Measurements from ENCODE around the gene C2CD3.
"Not testable (repeated sequence)": the region's sequence is repeated elsewhere in the genome, so short reads cannot be mapped to it uniquely, and the experiment has no call there.

The C2CD3 gene

DNA sequence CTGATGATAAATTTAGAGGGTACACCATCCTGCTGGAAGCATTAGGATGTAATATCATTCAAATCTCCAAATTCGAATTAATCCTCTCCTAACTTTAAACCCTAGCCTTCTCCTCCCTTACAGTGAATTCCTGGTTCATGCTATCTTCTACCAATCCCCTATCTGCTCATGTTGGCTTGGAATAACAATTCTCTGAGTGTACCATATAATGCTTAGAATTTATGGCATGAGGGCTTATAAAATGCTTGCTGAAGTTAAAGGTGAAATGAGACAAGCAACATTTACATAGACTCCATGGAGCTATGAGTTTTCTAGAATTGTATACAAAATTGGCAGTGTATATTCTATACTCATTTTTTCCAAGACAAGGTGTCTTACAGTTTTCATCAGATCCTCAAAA lies 79.3 kb downstream of the C2CD3 start:
- CTCF ChIA-PET = no interaction called here
- no peak for DNase-seq (ENCODE audit: low spot score)
- TF ChIP-seq CTCF (conservative IDR thresholded peaks at IDR 0.05; ENCODE audit: low read depth) = no peak
- H3K27ac ChIP-seq = no peak overlapping the region
- POLR2A ChIA-PET (ENCODE audit: low non-redundant PET) = no interaction called here

DNA sequence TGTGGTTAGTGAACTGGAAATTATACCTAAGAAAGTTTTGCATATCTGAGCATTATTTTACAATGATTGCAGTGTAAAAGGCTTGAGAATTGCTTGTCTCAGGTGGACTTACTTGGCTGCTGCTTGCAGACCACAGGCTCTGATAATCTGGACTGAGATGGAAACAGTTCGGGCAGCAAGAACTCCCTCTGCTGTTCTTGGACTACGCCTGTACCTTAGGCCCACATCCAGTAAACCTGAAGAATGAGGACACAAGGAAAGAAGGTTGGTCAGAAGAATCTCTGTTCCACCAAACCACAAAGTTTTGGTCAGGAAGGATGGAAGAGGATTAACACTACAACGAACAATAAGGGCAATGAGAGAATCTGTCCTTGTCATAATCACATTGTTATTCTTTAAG lies 80.1 kb downstream of the C2CD3 start:
- TF ChIP-seq CTCF (conservative IDR thresholded peaks at IDR 0.05; ENCODE audit: low read depth) = no peak
- DNase-seq (ENCODE audit: low spot score) = no peak
- POLR2A ChIA-PET (ENCODE audit: low non-redundant PET) = no interaction called here
- CTCF ChIA-PET = no interaction called here
- no peak overlapping the region for H3K27ac ChIP-seq

DNA sequence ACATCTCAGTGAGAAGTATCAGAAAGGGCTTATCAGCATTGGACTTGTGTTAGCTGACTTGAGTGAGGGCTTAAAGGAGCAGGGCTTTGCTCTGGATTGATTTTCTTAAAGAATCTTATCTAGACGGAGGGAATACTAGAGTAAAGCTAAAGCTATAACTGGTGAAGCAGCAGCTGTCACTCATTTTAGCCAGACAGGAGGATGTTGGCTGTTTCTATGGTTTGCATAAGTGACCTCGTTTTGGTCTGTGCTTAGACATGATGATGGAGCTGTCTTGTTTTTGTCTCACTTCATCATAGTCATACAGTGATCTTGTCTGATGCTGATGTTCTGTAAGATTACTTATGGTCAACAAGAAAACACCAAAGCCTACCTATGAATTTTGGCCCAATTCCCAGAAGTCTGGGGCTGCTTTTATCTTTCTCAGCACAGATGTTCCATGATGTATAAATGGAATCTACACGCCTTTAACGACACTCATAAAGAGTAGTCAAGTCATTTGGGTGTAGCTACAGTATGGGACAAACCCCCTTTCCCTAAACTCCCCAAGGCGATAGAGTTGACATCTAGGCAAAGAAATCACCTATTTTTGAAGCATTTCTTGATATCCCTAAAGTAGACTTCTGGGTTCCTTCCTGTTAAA lies 84.4 kb downstream of the C2CD3 start:
- H3K27ac ChIP-seq = no peak overlapping the region
- ChIA-PET POLR2A (ENCODE audit: low non-redundant PET) (no interaction called here), CTCF (interaction anchor here (0.9 kb wide), 1 partner anchor 123 kb away, joined by 4 read pairs; no protein-coding TSS in a partner anchor)
- no peak for TF ChIP-seq CTCF (conservative IDR thresholded peaks at IDR 0.05; ENCODE audit: low read depth)
- DNase-seq (ENCODE audit: low spot score) = no peak

- no peak for DNase-seq (ENCODE audit: low spot score)
- ChIA-PET POLR2A (ENCODE audit: low non-redundant PET) (no interaction called here), CTCF (interaction anchor here (0.9 kb wide), 1 partner anchor 122 kb away, joined by 4 read pairs; no protein-coding TSS in a partner anchor)
- no peak overlapping the region for H3K27ac ChIP-seq
- TF ChIP-seq CTCF (conservative IDR thresholded peaks at IDR 0.05; ENCODE audit: low read depth) = no peak
Observed at GRCh38 chr11:74085542-74085892, 85.3 kb downstream of the C2CD3 start.

DNA sequence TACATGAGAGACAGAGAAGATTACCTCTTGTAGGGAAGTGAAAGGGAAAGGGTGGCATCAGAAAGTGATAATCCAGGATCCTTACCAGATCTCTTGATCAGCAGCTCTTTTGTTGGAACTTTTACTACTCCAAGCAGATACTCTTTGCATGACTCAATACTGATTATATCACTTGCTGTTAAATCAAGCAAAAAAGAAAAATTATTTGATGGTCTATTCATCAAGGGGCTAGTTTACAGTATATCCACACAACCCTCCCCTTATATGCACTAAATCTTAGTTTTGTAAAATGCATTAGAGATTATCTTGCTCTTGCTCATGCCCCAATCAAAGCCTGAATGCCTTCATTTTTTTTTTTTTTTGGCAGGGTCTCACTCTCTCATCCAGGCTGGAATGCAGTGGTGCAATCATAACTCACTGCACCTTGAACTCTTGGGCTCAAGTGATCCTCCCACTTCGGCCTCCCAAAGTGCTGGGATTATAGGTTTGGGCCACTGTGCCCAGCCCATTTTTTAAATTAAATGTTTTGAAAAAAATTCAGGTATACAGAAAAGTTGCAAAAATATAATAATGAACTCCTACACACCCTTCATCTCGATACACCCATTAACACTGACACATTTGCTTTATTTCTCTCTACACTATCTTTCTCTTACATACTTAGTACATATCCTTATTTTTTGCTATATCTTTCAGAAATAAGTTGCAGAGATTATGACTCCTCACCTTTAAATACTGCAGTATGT lies 85.8 kb downstream of the C2CD3 start:
- H3K27ac ChIP-seq = no peak overlapping the region
- no peak for TF ChIP-seq CTCF (conservative IDR thresholded peaks at IDR 0.05; ENCODE audit: low read depth)
- ChIA-PET POLR2A (ENCODE audit: low non-redundant PET) (no interaction called here), CTCF (interaction anchor here (0.9 kb wide), 1 partner anchor 121 kb away, joined by 4 read pairs; no protein-coding TSS in a partner anchor)
- DNase-seq (ENCODE audit: low spot score) = no peak

DNA sequence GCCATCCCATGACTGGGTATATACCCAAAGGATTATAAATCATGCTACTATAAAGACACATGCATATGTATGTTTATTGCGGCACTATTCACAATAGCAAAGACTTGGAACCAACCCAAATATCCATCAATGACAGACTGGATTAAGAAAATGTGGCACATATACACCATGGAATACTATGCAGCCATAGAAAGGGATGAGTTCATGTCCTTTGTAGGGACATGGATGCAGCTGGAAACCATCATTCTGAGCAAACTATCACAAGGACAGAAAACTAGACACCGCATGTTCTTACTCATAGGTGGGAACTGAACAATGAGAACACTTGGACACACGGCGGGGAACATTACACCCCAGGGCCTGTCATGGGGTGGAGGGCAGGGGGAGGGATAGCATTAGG lies 86.9 kb downstream of the C2CD3 start:
- POLR2A ChIA-PET (ENCODE audit: low non-redundant PET); H3K27ac ChIP-seq; DNase-seq (ENCODE audit: low spot score): not testable (repeated sequence)
- CTCF ChIA-PET = interaction anchor here (0.7 kb wide), 1 partner anchor 440 kb away, joined by 3 read pairs; no protein-coding TSS in a partner anchor

GRCh38 chr11:74081428-74081827 lies 89.4 kb downstream of the C2CD3 start:
- no peak for TF ChIP-seq CTCF (conservative IDR thresholded peaks at IDR 0.05; ENCODE audit: low read depth)
- ChIA-PET CTCF (no interaction called here), POLR2A (ENCODE audit: low non-redundant PET) (no interaction called here)
- no peak overlapping the region for H3K27ac ChIP-seq
- DNase-seq (ENCODE audit: low spot score) = no peak
